Measurements from ENCODE around the gene DIPK1A. TPM values are rescaled to one million over a fixed set of nuclear protein-coding genes. Genes with fewer than 3 reads are reported as not detected.
"Not testable (repeated sequence)": the region's sequence is repeated elsewhere in the genome, so short reads cannot be mapped to it uniquely, and the experiment has no call there.

Gene DIPK1A
- total and polyA plus RNA-seq, 9 donors: 4.7 to 15.4 (median 8.6) TPM

GRCh38 chr1:92975551-92976232, 14.4 kb upstream of the DIPK1A start:
- no peaks in the 10 kb centered on the region for H3K4me1 ChIP-seq (ENCODE audit: insufficient read depth)

GRCh38 chr1:92974112-92974511, 12.8 kb upstream of the DIPK1A start:
- 89 to 94% (median 90%) methylated on average over 5 of the region's 5 CpGs for WGBS, 3 donors
- H3K27ac ChIP-seq; H3K27me3 ChIP-seq; H3K4me3 ChIP-seq; DNase-seq; H3K36me3 ChIP-seq; H3K4me1 ChIP-seq (ENCODE audit: insufficient read depth); H3K9me3 ChIP-seq; intact Hi-C loops (cut with DNase I): not testable (repeated sequence)

More at GRCh38 chr1:92975551-92976232, 14.4 kb upstream of the DIPK1A start:
- intact Hi-C loops (cut with DNase I): no loop called here
- Histone ChIP-seq H3K36me3 (no peaks in the 10 kb centered on the region), H3K27me3 (no peaks in the 10 kb centered on the region), H3K4me3 (no peak overlapping the region), H3K27ac (no peak overlapping the region), H3K9me3 (no peaks in the 10 kb centered on the region)
- DNase-seq: no peak
- TF ChIP-seq POLR2A (IDR thresholded peaks at IDR 0.05) (no peak), EP300 (IDR thresholded peaks at IDR 0.05) (no peak), CTCF (IDR thresholded peaks at IDR 0.05) (no peak)
- WGBS, 3 donors: 86 to 88% (median 88%) methylated on average over 7 of the region's 7 CpGs

- 70 to 82% (median 77%) methylated on average over 6 of the region's 6 CpGs for WGBS, 3 donors
- Histone ChIP-seq H3K4me3 (no peak overlapping the region), H3K9me3 (no peaks in the 10 kb centered on the region), H3K36me3 (no peaks in the 10 kb centered on the region), H3K27me3 (no peaks in the 10 kb centered on the region), H3K4me1 (ENCODE audit: insufficient read depth) (no peaks in the 10 kb centered on the region), H3K27ac (no peak overlapping the region)
- intact Hi-C loops (cut with DNase I): no loop called here
- DNase-seq: no peak
- TF ChIP-seq CTCF (IDR thresholded peaks at IDR 0.05) (no peak), EP300 (IDR thresholded peaks at IDR 0.05) (no peak), POLR2A (IDR thresholded peaks at IDR 0.05) (no peak)
Measured at GRCh38 chr1:92973203-92973897, 12.1 kb upstream of the DIPK1A start.

GRCh38 chr1:92972409-92973129, 11.3 kb upstream of the DIPK1A start:
- no peaks in the 10 kb centered on the region for H3K9me3 ChIP-seq
- no peak overlapping the region for H3K27ac ChIP-seq
- WGBS, 3 donors: 24 to 41% (median 33%) methylated on average over 1 of the region's 1 CpG
- H3K4me1 ChIP-seq (ENCODE audit: insufficient read depth): no peaks in the 10 kb centered on the region
- H3K4me3 ChIP-seq: no peak overlapping the region
- no peaks in the 10 kb centered on the region for H3K36me3 ChIP-seq
- no peak for DNase-seq
- TF ChIP-seq CTCF (IDR thresholded peaks at IDR 0.05) (no peak), POLR2A (IDR thresholded peaks at IDR 0.05) (no peak), EP300 (IDR thresholded peaks at IDR 0.05) (no peak)
- intact Hi-C loops (cut with DNase I): no loop called here
- H3K27me3 ChIP-seq: no peaks in the 10 kb centered on the region

- 70 to 73% (median 71%) methylated on average over 6 of the region's 6 CpGs for WGBS, 3 donors
- H3K9me3 ChIP-seq; H3K27ac ChIP-seq; intact Hi-C loops (cut with DNase I); H3K4me3 ChIP-seq; H3K27me3 ChIP-seq; H3K4me1 ChIP-seq (ENCODE audit: insufficient read depth); DNase-seq; H3K36me3 ChIP-seq: not testable (repeated sequence)
Measured at GRCh38 chr1:92971932-92972331, 10.7 kb upstream of the DIPK1A start.
